GM12878 (cell line): ENCODE data around the gene FPR1. TPM values are rescaled to one million over a fixed set of nuclear protein-coding genes. Genes with fewer than 3 reads are reported as not detected.

Source experiments
- ATAC-seq: fragments of 200-7000 bp; cut with Tn5 transposase; 3 replicates; pipeline ENCODE4 v1.9.1; 2020; ENCODE audit warnings: mild to moderate bottlenecking, moderate library complexity
- BruUV-seq: library from RNA; stranded (reverse); fragments of 400-500 nt; replicated peaks from 2 replicates; lab custom pipeline; 2021; lab: Mats Ljungman, UMichigan
- CTCF ChIA-PET: fragments of 300-600 bp; sonication (Branson Sonifier 250); formaldehyde crosslinking; extraction: SDS; loops from one replicate; lab custom pipeline; 2021; ENCODE audit warnings: inconsistent platforms; lab: Yijun Ruan, JAX
- POLR2A ChIA-PET: fragments of 350-600 bp; formaldehyde crosslinking; extraction: SDS; loops from one replicate; lab custom pipeline; 2021; ENCODE audit warnings: inconsistent platforms; lab: Charles Lee
- RAD21 ChIA-PET: fragments of 300-600 bp; sonication (Branson Sonifier 250); formaldehyde crosslinking; loops from one replicate; lab custom pipeline; 2023; ENCODE audit warnings: antibody characterized with exemption; ENCODE audit not compliant: unreplicated experiment; lab: Charles Lee
- SMC1A ChIA-PET: fragments of 300-600 bp; sonication (Branson Sonifier 250); formaldehyde crosslinking; loops from one replicate; lab custom pipeline; 2023; ENCODE audit not compliant: unreplicated experiment, uncharacterized antibody; lab: Charles Lee
- DNase-seq: peaks from one replicate; pipeline ENCODE4 v3.0.0-alpha.2; 2011; ENCODE audit warnings: low read depth, low spot score
- FAIRE-seq: peaks from 3 replicates; lab custom pipeline; 2011; peaks lifted over from hg19 to GRCh38; lab: Jason Lieb, UNC
- H2AFZ ChIP-seq: 2 replicates; pipeline ENCODE4 v1.6.0; 2011; ENCODE audit warnings: low read depth, low read length, control low read depth; ENCODE audit not compliant: control insufficient read depth
- H3K27ac ChIP-seq: 2 replicates; pipeline ENCODE4 v1.5.1; 2011; ENCODE audit warnings: control low read depth; ENCODE audit not compliant: control insufficient read depth, insufficient read depth
- H3K27me3 ChIP-seq, 2 experiments: replicated peaks in 1 of 2; 2 replicates each; pipeline versions ENCODE4 v1.6.0 to v1.6.1; 2011; ENCODE audit warnings: low read length in 1 of 2; ENCODE audit not compliant: control insufficient read depth in 2 of 2, insufficient read depth in 2 of 2
- H3K36me3 ChIP-seq, 2 experiments: 2 replicates each; pipeline ENCODE4 v1.5.1; 2011; ENCODE audit warnings: low read length in 1 of 2; ENCODE audit not compliant: control insufficient read depth in 2 of 2, insufficient read depth in 2 of 2
- H3K4me1 ChIP-seq: 2 replicates; pipeline ENCODE4 v1.6.1; 2011; ENCODE audit warnings: mild to moderate bottlenecking, low read length, moderate library complexity, mixed read lengths; ENCODE audit not compliant: control insufficient read depth, insufficient read depth
- H3K4me2 ChIP-seq: 2 replicates; pipeline ENCODE4 v1.6.0; 2011; ENCODE audit warnings: control low read depth; ENCODE audit not compliant: control insufficient read depth, insufficient read depth
- H3K4me3 ChIP-seq: fragments of 200-600 bp; sonication (generic); 2 replicates; pipeline ENCODE4 v1.5.1; 2016
- H3K79me2 ChIP-seq: 2 replicates; pipeline ENCODE4 v1.6.0; 2011; ENCODE audit warnings: low read length; ENCODE audit not compliant: control insufficient read depth, insufficient read depth
- H3K9ac ChIP-seq: 2 replicates; pipeline ENCODE4 v1.8.0; 2011; ENCODE audit warnings: low read length, control low read depth, mixed read lengths; ENCODE audit not compliant: control insufficient read depth, insufficient read depth
- H3K9me3 ChIP-seq: replicated peaks from 3 replicates; pipeline ENCODE4 v1.5.1; 2011; ENCODE audit warnings: mild to moderate bottlenecking, low read length; ENCODE audit not compliant: control insufficient read depth, insufficient read depth
- H4K20me1 ChIP-seq: 2 replicates; pipeline ENCODE4 v1.6.0; 2011; ENCODE audit not compliant: control insufficient read depth, insufficient read depth
- BACH1 ChIP-seq: fragments of 450-650 bp; IDR thresholded peaks from 2 replicates; pipeline ENCODE4 v1.6.1; 2017; ENCODE audit warnings: mild to moderate bottlenecking, borderline replicate concordance
- BRCA1 ChIP-seq: IDR thresholded peaks from 2 replicates; pipeline ENCODE4 v1.6.1; 2011; ENCODE audit warnings: low read depth, low read length, improper control_type of control experiment
- KAT2A ChIP-seq: conservative IDR thresholded peaks from 2 replicates; pipeline ENCODE4 v1.6.1; 2011; ENCODE audit warnings: low read depth, low read length; ENCODE audit not compliant: control insufficient read depth
- NR2F1 ChIP-seq: fragments of 450-650 bp; conservative IDR thresholded peaks from 2 replicates; pipeline ENCODE4 v1.6.1; 2017; ENCODE audit warnings: mild to moderate bottlenecking
- RB1 ChIP-seq: fragments of 450-650 bp; formaldehyde crosslinking; IDR thresholded peaks from 2 replicates; pipeline ENCODE4 v1.6.1; 2017; ENCODE audit warnings: mild to moderate bottlenecking, borderline replicate concordance
- RFX5 ChIP-seq: IDR thresholded peaks from 2 replicates; pipeline ENCODE4 v1.6.1; 2011; ENCODE audit warnings: low read depth, low read length, improper control_type of control experiment
- ZNF622 ChIP-seq: fragments of 450-650 bp; IDR thresholded peaks from 2 replicates; pipeline ENCODE4 v1.6.1; 2017; ENCODE audit warnings: mild to moderate bottlenecking, inconsistent platforms
- WGBS: methylation state at CpG from one replicate; pipeline ENCODE4 v1.1.6; 2016; ENCODE audit warnings: low lambda C conversion rate; ENCODE audit not compliant: insufficient replicate concordance, insufficient coverage; ENCODE audit errors: missing lambda C conversion rate; 5-methylcytosine and 5-hydroxymethylcytosine counted together
- in situ Hi-C: fragments of 300-500 bp; cut with MboI; formaldehyde crosslinking; loops from 9 replicates; pipeline ENCODE4 v1.14.3; 2018; ENCODE audit warnings: mixed read lengths
- intact Hi-C: fragments of 100-400 bp; cut with micrococcal nuclease; formaldehyde crosslinking; loops from one replicate; pipeline ENCODE4 v1.14.2; 2022; ENCODE audit not compliant: unreplicated experiment
- polyA plus RNA-seq, 11 experiments: library from polyadenylated mRNA; depleted of rRNA in 4 of 11; unstranded in 6 of 11; stranded (reverse) in 5 of 11; fragments of >200 nt; fragmentation: Nextera tagmentation in 4 of 11; fragmentation: Illumina TruSeq in 1 of 11; extraction: Ambion mirVana in 4 of 11; extraction: Trizol in 1 of 11; gene quantifications; 1 replicate in 1 of 11; 2 replicates in 10 of 11; pipeline versions ENCODE4 v1.2.1 to v1.2.3, GENCODE V29; 2011 to 2016; ENCODE audit warnings: inconsistent platforms in 2 of 11, missing spikeins in 2 of 11, low read depth in 1 of 11
- total RNA-seq, 4 experiments: library from RNA; depleted of rRNA in 3 of 4; stranded (reverse); fragments of >200 nt in 3 of 4; fragmentation: Illumina TruSeq in 1 of 4; extraction: Trizol in 1 of 4; gene quantifications; 2 replicates each; pipeline versions ENCODE4 v1.2.1 to v1.2.3, GENCODE V29; 2013 to 2021
- TF ChIP-seq, protein P1 (sequence below): IDR thresholded peaks from 2 replicates; pipeline ENCODE4 v1.6.1; 2012; ENCODE audit warnings: improper control_type of control experiment, low read depth, low read length; ENCODE audit not compliant: insufficient replicate concordance
- TF ChIP-seq, protein P2 (sequence below): IDR thresholded peaks from 2 replicates; pipeline ENCODE4 v1.6.1; 2011; ENCODE audit warnings: low read depth, low read length, improper control_type of control experiment, borderline replicate concordance
- TF ChIP-seq, protein P3 (sequence below): IDR thresholded peaks from 2 replicates; pipeline ENCODE4 v1.6.1; 2012; ENCODE audit warnings: low read depth, low read length, improper control_type of control experiment
- TF ChIP-seq, protein P4 (sequence below): IDR thresholded peaks from 2 replicates; pipeline ENCODE4 v1.6.1; 2012; ENCODE audit warnings: mild to moderate bottlenecking, low read depth, low read length

Gene FPR1
- total and polyA plus RNA-seq, 10 of the 15 experiments (the other 5 are each of a cell fraction or from before 2014, with no cell fraction given): not detected

DNA sequence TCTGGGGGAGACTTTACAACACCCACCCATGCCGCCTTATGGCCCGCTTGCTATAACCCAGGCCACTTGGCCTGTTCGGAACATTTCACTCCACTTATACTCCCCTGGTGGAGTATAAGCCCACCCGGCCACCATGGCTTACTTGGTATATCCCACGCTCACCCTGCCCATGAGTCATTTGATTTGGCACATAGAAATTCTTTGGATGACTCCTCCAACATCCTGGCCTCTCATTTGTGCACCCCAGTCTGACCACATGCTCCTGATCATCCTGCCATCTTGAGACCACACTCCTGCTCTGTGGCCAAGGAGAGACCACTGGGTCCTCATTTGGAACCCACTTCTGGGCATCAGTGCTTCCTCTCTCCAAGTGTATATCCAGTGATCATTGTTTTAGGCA lies 53.4 kb downstream of the FPR1 start:
- Histone ChIP-seq H3K9ac (no peak overlapping the region), H2AFZ (no peak overlapping the region), H3K36me3 (no peaks in the 10 kb centered on the region), H3K27me3 (no peaks in the 10 kb centered on the region; a peak in 2 of 4 replicates), H3K4me2 (no peak overlapping the region), H3K4me3 (no peak overlapping the region), H3K27ac (no peak overlapping the region), H4K20me1 (no peaks in the 10 kb centered on the region), H3K4me1 (no peaks in the 10 kb centered on the region; the same call in 1 of the 2 replicates), H3K9me3 (peaks cover 1% of the 10 kb centered on the region; the same call in 1 of the 3 replicates), H3K79me2 (no peaks in the 10 kb centered on the region)
- BruUV-seq: no TSS peak
- DNase-seq (no peak), FAIRE-seq (no peak), ATAC-seq (no peak)
- in situ Hi-C loops (no loop called here), intact Hi-C loops (no loop called here)
- SMC1A ChIA-PET: no interaction called here
- WGBS: 55% methylated on average over 5 of the region's 5 CpGs
- TF ChIP-seq, protein P1, sequence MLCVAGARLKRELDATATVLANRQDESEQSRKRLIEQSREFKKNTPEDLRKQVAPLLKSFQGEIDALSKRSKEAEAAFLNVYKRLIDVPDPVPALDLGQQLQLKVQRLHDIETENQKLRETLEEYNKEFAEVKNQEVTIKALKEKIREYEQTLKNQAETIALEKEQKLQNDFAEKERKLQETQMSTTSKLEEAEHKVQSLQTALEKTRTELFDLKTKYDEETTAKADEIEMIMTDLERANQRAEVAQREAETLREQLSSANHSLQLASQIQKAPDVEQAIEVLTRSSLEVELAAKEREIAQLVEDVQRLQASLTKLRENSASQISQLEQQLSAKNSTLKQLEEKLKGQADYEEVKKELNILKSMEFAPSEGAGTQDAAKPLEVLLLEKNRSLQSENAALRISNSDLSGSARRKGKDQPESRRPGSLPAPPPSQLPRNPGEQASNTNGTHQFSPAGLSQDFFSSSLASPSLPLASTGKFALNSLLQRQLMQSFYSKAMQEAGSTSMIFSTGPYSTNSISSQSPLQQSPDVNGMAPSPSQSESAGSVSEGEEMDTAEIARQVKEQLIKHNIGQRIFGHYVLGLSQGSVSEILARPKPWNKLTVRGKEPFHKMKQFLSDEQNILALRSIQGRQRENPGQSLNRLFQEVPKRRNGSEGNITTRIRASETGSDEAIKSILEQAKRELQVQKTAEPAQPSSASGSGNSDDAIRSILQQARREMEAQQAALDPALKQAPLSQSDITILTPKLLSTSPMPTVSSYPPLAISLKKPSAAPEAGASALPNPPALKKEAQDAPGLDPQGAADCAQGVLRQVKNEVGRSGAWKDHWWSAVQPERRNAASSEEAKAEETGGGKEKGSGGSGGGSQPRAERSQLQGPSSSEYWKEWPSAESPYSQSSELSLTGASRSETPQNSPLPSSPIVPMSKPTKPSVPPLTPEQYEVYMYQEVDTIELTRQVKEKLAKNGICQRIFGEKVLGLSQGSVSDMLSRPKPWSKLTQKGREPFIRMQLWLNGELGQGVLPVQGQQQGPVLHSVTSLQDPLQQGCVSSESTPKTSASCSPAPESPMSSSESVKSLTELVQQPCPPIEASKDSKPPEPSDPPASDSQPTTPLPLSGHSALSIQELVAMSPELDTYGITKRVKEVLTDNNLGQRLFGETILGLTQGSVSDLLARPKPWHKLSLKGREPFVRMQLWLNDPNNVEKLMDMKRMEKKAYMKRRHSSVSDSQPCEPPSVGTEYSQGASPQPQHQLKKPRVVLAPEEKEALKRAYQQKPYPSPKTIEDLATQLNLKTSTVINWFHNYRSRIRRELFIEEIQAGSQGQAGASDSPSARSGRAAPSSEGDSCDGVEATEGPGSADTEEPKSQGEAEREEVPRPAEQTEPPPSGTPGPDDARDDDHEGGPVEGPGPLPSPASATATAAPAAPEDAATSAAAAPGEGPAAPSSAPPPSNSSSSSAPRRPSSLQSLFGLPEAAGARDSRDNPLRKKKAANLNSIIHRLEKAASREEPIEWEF: no peak
- TF ChIP-seq BRCA1 (no peak), NR2F1 (no peak), KAT2A (no peak), ZNF622 (no peak), BACH1 (no peak), RFX5 (no peak), RB1 (no peak)
- TF ChIP-seq, protein P2, sequence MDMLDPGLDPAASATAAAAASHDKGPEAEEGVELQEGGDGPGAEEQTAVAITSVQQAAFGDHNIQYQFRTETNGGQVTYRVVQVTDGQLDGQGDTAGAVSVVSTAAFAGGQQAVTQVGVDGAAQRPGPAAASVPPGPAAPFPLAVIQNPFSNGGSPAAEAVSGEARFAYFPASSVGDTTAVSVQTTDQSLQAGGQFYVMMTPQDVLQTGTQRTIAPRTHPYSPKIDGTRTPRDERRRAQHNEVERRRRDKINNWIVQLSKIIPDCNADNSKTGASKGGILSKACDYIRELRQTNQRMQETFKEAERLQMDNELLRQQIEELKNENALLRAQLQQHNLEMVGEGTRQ: no peak
- TF ChIP-seq, protein P3, sequence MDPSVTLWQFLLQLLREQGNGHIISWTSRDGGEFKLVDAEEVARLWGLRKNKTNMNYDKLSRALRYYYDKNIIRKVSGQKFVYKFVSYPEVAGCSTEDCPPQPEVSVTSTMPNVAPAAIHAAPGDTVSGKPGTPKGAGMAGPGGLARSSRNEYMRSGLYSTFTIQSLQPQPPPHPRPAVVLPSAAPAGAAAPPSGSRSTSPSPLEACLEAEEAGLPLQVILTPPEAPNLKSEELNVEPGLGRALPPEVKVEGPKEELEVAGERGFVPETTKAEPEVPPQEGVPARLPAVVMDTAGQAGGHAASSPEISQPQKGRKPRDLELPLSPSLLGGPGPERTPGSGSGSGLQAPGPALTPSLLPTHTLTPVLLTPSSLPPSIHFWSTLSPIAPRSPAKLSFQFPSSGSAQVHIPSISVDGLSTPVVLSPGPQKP: no peak
- TF ChIP-seq, protein P4, sequence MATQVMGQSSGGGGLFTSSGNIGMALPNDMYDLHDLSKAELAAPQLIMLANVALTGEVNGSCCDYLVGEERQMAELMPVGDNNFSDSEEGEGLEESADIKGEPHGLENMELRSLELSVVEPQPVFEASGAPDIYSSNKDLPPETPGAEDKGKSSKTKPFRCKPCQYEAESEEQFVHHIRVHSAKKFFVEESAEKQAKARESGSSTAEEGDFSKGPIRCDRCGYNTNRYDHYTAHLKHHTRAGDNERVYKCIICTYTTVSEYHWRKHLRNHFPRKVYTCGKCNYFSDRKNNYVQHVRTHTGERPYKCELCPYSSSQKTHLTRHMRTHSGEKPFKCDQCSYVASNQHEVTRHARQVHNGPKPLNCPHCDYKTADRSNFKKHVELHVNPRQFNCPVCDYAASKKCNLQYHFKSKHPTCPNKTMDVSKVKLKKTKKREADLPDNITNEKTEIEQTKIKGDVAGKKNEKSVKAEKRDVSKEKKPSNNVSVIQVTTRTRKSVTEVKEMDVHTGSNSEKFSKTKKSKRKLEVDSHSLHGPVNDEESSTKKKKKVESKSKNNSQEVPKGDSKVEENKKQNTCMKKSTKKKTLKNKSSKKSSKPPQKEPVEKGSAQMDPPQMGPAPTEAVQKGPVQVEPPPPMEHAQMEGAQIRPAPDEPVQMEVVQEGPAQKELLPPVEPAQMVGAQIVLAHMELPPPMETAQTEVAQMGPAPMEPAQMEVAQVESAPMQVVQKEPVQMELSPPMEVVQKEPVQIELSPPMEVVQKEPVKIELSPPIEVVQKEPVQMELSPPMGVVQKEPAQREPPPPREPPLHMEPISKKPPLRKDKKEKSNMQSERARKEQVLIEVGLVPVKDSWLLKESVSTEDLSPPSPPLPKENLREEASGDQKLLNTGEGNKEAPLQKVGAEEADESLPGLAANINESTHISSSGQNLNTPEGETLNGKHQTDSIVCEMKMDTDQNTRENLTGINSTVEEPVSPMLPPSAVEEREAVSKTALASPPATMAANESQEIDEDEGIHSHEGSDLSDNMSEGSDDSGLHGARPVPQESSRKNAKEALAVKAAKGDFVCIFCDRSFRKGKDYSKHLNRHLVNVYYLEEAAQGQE: no peak
- CTCF ChIA-PET: interaction anchor here (1.1 kb wide), 1 partner anchor 37 kb away, joined by 3 read pairs; no protein-coding TSS in a partner anchor
- POLR2A ChIA-PET: interaction anchor here (0.6 kb wide), 1 partner anchor 674 kb away, joined by 10 read pairs; no protein-coding TSS in a partner anchor
- RAD21 ChIA-PET: no interaction called here
